Measurements from ENCODE around the gene EVL.

Gene EVL

DNA sequence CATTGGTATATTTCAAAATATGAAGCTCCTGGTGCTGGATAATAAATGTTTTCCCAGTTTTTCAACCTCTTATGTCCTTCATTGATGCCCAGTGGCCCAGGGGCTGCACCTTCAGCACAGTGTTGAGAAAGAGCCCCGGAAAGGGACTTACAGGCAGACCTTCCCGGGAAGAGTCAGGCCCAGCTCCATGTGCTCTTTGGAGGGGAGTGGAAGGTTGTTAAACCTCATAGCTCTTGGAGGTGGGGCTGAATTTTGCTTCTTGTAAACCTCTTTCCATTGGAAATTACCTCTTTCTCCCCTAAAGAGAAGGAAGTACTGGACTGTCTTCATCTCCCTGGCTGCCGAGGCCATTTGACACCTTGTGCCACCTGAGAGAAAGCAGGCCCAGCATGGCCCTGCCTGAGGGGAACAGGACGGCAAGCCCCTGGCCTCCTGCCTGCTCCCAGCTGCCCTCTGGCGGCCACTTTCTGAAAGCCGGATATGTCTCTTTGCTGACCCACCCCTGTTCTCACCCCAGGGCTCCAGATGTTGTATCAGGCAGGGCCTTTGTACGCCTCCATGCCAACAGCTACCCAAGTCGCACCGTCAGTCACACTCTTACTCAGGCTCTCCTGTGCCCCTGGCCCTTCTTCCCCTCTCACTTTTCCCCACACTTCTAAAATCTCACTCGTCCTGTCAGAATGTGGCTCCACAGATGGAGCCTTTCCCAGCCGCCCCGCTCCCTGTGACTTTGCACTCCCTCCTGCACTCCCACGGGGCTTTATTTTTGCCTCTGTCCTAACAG, 43.0 kb downstream of the EVL start:
- H3K4me3 Mint-ChIP-seq, result no peak overlapping the region
- H3K27ac Mint-ChIP-seq, result peak overlapping the region; percentile 23 to 63 (median 24)
- H3K36me3 Mint-ChIP-seq (ENCODE audit: low read depth), result peaks cover 7% of the 10 kb centered on the region
- TF ChIP-seq, protein P1, sequence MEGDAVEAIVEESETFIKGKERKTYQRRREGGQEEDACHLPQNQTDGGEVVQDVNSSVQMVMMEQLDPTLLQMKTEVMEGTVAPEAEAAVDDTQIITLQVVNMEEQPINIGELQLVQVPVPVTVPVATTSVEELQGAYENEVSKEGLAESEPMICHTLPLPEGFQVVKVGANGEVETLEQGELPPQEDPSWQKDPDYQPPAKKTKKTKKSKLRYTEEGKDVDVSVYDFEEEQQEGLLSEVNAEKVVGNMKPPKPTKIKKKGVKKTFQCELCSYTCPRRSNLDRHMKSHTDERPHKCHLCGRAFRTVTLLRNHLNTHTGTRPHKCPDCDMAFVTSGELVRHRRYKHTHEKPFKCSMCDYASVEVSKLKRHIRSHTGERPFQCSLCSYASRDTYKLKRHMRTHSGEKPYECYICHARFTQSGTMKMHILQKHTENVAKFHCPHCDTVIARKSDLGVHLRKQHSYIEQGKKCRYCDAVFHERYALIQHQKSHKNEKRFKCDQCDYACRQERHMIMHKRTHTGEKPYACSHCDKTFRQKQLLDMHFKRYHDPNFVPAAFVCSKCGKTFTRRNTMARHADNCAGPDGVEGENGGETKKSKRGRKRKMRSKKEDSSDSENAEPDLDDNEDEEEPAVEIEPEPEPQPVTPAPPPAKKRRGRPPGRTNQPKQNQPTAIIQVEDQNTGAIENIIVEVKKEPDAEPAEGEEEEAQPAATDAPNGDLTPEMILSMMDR (IDR thresholded peaks at IDR 0.05; ENCODE audit: unreplicated experiment in 3 of 3), result peak; percentile 80 to 92 (median 81)
- H3K27me3 Mint-ChIP-seq (ENCODE audit: low read depth), result no peaks in the 10 kb centered on the region
- peaks cover 43% of the 10 kb centered on the region for H3K4me1 Mint-ChIP-seq
- H3K9me3 Mint-ChIP-seq, result no peaks in the 10 kb centered on the region

DNA sequence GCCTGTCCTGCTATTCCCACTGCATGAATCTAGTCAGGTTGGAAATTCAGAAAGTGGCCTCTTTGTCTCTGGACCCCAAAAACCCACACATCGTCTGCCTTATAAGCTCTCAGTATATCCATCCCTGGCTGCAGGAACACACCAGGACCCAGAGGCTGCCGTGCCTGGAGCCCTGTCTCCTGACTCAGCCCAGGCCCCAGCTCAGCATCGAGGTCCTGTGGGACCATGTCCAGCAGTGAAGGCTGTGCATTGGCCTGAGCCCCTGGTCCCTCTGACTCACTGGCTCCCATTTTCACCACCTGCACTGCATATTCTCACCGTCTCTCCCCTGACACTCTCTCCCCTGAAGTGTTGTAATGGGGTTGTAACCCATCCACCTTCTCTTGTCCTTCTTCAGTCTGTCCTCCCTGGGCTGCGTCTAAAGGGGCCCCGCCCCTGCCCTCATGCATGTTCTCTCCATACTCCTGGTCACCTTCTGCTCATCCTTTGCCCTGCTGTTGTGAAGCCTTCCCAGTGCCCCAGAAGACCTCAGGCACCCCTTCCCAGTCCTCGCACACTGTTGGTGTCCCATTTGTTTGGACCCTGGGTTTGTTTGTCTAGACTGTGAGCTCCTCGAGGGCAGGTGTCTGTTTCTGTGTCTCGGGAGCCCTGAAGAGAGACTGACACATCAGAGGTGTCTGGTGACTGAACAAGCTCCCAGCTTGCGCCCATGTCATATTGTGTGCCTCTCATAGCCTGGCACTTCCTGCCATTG, 43.8 kb downstream of the EVL start:
- Mint-ChIP-seq H3K4me3 (no peak overlapping the region), H3K27ac (peak overlapping the region in 2 of 3 experiments; percentile 22 to 23), H3K4me1 (peaks cover 35% of the 10 kb centered on the region), H3K36me3 (ENCODE audit: low read depth) (peaks cover under 1% of the 10 kb centered on the region), H3K9me3 (no peaks in the 10 kb centered on the region), H3K27me3 (ENCODE audit: low read depth) (no peaks in the 10 kb centered on the region)
- TF ChIP-seq, protein P1 (IDR thresholded peaks at IDR 0.05; ENCODE audit: unreplicated experiment in 3 of 3), result no peak

DNA sequence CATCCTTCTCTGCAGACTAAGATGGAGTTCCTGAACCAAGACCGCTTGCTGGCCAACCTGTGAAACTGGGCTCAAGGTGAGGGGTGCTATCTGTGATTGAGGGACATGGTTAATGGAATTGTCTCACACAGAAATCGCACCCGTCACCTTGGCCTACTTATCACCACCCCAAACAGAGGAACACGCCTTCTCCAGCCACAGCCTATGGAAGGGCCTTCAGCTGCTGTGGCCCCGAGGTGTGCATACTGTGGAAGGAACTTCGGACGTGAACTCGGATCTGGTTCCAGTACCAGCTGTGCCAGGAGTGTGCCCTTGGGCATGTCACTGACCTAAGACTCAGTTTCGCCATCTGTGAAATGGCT, 44.4 kb downstream of the EVL start:
- TF ChIP-seq, protein P1 (IDR thresholded peaks at IDR 0.05; ENCODE audit: unreplicated experiment in 3 of 3), result no peak
- H3K27ac Mint-ChIP-seq, result no peak overlapping the region
- H3K36me3 Mint-ChIP-seq (ENCODE audit: low read depth), result no peaks in the 10 kb centered on the region
- no peaks in the 10 kb centered on the region for H3K9me3 Mint-ChIP-seq
- H3K4me1 Mint-ChIP-seq, result peaks cover 29% of the 10 kb centered on the region
- H3K27me3 Mint-ChIP-seq (ENCODE audit: low read depth), result no peaks in the 10 kb centered on the region
- H3K4me3 Mint-ChIP-seq, result no peak overlapping the region

DNA sequence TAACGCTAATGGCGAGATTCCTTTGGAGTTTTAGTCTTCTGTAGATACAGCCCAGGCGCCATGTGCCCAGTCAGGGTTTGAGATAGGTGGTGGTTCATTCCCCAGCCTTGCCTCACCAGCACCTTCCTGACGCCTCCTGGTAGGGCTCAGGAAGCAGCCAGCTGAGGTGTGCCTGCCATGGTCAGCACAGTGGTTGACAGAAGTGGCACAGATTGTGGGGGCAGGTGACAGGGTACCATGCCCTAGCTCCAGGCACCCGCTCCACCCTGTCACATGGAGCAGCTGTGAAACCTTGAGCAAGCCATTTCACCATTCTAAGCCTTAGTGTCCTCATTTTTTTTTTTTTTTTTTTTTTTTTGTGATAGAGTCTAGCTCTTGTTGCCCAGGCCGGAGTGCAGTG, 45.6 kb downstream of the EVL start:
- Mint-ChIP-seq H3K4me3 (no peak overlapping the region), H3K9me3 (no peaks in the 10 kb centered on the region), H3K27ac (no peak overlapping the region), H3K27me3 (ENCODE audit: low read depth) (no peaks in the 10 kb centered on the region), H3K4me1 (peaks cover 28% of the 10 kb centered on the region), H3K36me3 (ENCODE audit: low read depth) (no peaks in the 10 kb centered on the region)
- TF ChIP-seq, protein P1 (IDR thresholded peaks at IDR 0.05; ENCODE audit: unreplicated experiment in 3 of 3), result no peak

DNA sequence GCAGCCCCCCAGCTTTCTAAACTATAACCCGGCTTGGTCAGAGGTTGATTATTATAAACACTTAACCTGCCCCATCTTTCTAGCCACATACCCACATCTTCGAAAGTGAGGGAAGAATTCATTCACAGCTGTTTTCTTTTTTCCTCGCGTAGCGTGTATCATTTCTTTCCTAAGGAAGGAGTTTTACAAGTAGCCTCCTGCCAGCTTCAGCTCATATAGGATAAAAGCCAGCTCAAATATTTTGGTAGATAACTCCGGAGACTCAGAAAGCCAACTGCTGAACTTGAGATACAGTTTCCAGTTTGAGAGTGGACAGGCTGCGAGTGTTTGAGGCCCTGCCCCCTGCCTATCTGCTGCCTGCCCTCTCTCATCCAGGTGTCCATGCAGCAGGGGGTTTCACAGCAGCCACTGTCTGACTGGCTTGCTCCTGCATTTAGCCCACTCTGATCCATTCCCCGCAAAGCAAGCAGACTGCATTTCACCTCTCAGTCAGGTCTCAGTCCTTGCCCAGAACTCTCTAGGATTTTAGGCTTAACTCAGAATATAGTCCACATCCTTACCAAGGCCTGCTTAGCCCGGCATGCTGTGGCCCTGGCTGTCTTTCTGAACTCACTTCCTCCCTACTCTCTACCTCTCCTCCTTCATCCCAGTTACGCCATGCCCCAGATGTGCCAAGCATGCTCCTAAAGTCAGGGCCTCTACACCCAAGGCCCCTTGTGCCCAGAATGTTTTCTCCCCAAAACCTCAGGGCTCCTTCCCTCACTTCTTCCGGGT, 46.9 kb downstream of the EVL start:
- H3K27ac Mint-ChIP-seq, result peak overlapping the region; percentile 54 to 88 (median 70)
- H3K4me1 Mint-ChIP-seq, result peaks cover 39% of the 10 kb centered on the region
- H3K27me3 Mint-ChIP-seq (ENCODE audit: low read depth), result no peaks in the 10 kb centered on the region
- TF ChIP-seq, protein P1 (IDR thresholded peaks at IDR 0.05; ENCODE audit: unreplicated experiment in 3 of 3), result no peak
- no peak overlapping the region for H3K4me3 Mint-ChIP-seq
- H3K36me3 Mint-ChIP-seq (ENCODE audit: low read depth), result peaks cover 5% of the 10 kb centered on the region
- H3K9me3 Mint-ChIP-seq, result no peaks in the 10 kb centered on the region

All from nephron (organoid).